Lower leg skin (tissue), 4 donors: ENCODE results near the gene CATSPER1. TPM values are rescaled to one million over a fixed set of nuclear protein-coding genes. Genes with fewer than 3 reads are reported as not detected.

Experiments used
- DNase-seq, 2 donors: peaks; one replicate each; pipeline ENCODE4 v3.0.0-alpha.2; 2019; ENCODE audit warnings: low spot score in 2 of 2
- H3K4me3 ChIP-seq: fragments of 200-600 bp; sonication (generic); 2 replicates; pipeline ENCODE4 v1.5.1; 2017; ENCODE audit warnings: mild to moderate bottlenecking, low read depth; ENCODE audit not compliant: poor library complexity, severe bottlenecking
- CTCF ChIP-seq, 3 donors: fragments of 450-650 bp; IDR thresholded peaks; one replicate each; pipeline ENCODE4 v1.5.1; 2016; ENCODE audit warnings: antibody characterized with exemption in 3 of 3, mild to moderate bottlenecking in 3 of 3, moderate library complexity in 2 of 3
- POLR2A ChIP-seq, 2 donors: fragments of 450-650 bp; IDR thresholded peaks; one replicate each; pipeline ENCODE4 v1.6.1; 2016 to 2017; ENCODE audit warnings: antibody characterized with exemption in 2 of 2, mild to moderate bottlenecking in 1 of 2, moderate library complexity in 1 of 2
- WGBS, 2 donors: methylation state at CpG; one replicate each; pipeline ENCODE4 v1.1.5; 2018; 5-methylcytosine and 5-hydroxymethylcytosine counted together
- intact Hi-C: fragments of 100-400 bp; cut with DNase I; formaldehyde crosslinking; loops from one replicate; pipeline ENCODE4 v1.15.0; 2023; ENCODE audit warnings: low total_unique reads
- total RNA-seq, 4 donors: library from RNA; depleted of rRNA; stranded (reverse); fragments of >200 nt; gene quantifications; one replicate each; pipeline ENCODE4 v1.1.0, GENCODE V29; 2016

CATSPER1 gene
- total RNA-seq, 4 donors from 2014 or later, result not detected

- 67 to 75% methylated on average over 6 to 7 of the region's 7 CpGs for WGBS, 2 donors
- H3K4me3 ChIP-seq, result no peak overlapping the region
- intact Hi-C loops, result no loop called here
These were observed 10.8 kb downstream of the CATSPER1 start for GRCh38 chr11:66015454-66015881.

GRCh38 chr11:66014804-66015453 is 11.3 kb downstream of the CATSPER1 start:
- TF ChIP-seq CTCF (IDR thresholded peaks at IDR 0.05) (no peak), POLR2A (IDR thresholded peaks at IDR 0.05) (no peak)
- 94 to 99% methylated on average over 4 to 6 of the region's 6 CpGs for WGBS, 2 donors
- intact Hi-C loops, result no loop called here
- H3K4me3 ChIP-seq, result no peak overlapping the region
- no peak for DNase-seq

More at GRCh38 chr11:66015454-66015881, 10.8 kb downstream of the CATSPER1 start:
- TF ChIP-seq CTCF (IDR thresholded peaks at IDR 0.05) (no peak), POLR2A (IDR thresholded peaks at IDR 0.05) (no peak)
- no peak for DNase-seq

GRCh38 chr11:66013762-66014100 is 12.5 kb downstream of the CATSPER1 start:
- intact Hi-C loops, result no loop called here
- TF ChIP-seq CTCF (IDR thresholded peaks at IDR 0.05), result no peak
- TF ChIP-seq POLR2A (IDR thresholded peaks at IDR 0.05), result no peak
- 70 to 83% methylated on average over 4 to 7 of the region's 7 CpGs for WGBS, 2 donors

GRCh38 chr11:66012946-66013761 is 13.1 kb downstream of the CATSPER1 start:
- TF ChIP-seq CTCF (IDR thresholded peaks at IDR 0.05) (no peak), POLR2A (IDR thresholded peaks at IDR 0.05) (no peak)
- intact Hi-C loops, result no loop called here
- 54 to 66% methylated on average over 10 to 12 of the region's 12 CpGs for WGBS, 2 donors
- H3K4me3 ChIP-seq, result no peak overlapping the region
- DNase-seq, result no peak

More at GRCh38 chr11:66013762-66014100, 12.5 kb downstream of the CATSPER1 start:
- DNase-seq, result no peak
- H3K4me3 ChIP-seq, result no peak overlapping the region

GRCh38 chr11:66012371-66012945 is 13.8 kb downstream of the CATSPER1 start:
- no peak overlapping the region for H3K4me3 ChIP-seq
- intact Hi-C loops, result no loop called here
- no peak for TF ChIP-seq CTCF (IDR thresholded peaks at IDR 0.05)
- no peak for TF ChIP-seq POLR2A (IDR thresholded peaks at IDR 0.05)
- DNase-seq, result no peak
- 36 to 62% methylated on average over 8 to 12 of the region's 12 CpGs for WGBS, 2 donors
